Neural crest cell (in vitro differentiated cells): ENCODE measurements around the gene STIM1. TPM values are rescaled to one million over a fixed set of nuclear protein-coding genes. Genes with fewer than 3 reads are reported as not detected.

Experiments
- DNase-seq: peaks from one replicate; pipeline ENCODE4 v3.0.0; 2021; ENCODE audit warnings: low read depth, mixed read lengths, low spot score
- H3K27ac Mint-ChIP-seq: one replicate; pipeline ENCODE4 v1.8.0; 2021; ENCODE audit warnings: mild to moderate bottlenecking, mixed read lengths; ENCODE audit not compliant: unreplicated experiment
- H3K27me3 Mint-ChIP-seq: 2 replicates; pipeline ENCODE4 v1.8.0; 2021; ENCODE audit warnings: low read depth, mild to moderate bottlenecking, mixed read lengths
- H3K36me3 Mint-ChIP-seq: 2 replicates; pipeline ENCODE4 v1.8.0; 2021; ENCODE audit warnings: low read depth, mild to moderate bottlenecking, mixed read lengths
- H3K4me1 Mint-ChIP-seq: 2 replicates; pipeline ENCODE4 v1.8.0; 2021; ENCODE audit warnings: mixed read lengths
- H3K4me3 Mint-ChIP-seq: one replicate; pipeline ENCODE4 v1.8.0; 2021; ENCODE audit warnings: mild to moderate bottlenecking, mixed read lengths
- H3K9me3 Mint-ChIP-seq: 2 replicates; pipeline ENCODE4 v1.8.0; 2021; ENCODE audit warnings: mixed read lengths
- CTCF ChIP-seq: fragments of 200-600 bp; sonication (generic); conservative IDR thresholded peaks from 2 replicates; pipeline ENCODE4 v1.5.0; 2021; ENCODE audit warnings: antibody characterized with exemption, mild to moderate bottlenecking
- total RNA-seq: library from RNA; stranded (reverse); gene quantifications from 2 replicates; pipeline ENCODE4 v1.2.1, GENCODE V29; 2021

The STIM1 gene
- total RNA-seq, 1 donor from 2014 or later = 24.4 TPM

DNA sequence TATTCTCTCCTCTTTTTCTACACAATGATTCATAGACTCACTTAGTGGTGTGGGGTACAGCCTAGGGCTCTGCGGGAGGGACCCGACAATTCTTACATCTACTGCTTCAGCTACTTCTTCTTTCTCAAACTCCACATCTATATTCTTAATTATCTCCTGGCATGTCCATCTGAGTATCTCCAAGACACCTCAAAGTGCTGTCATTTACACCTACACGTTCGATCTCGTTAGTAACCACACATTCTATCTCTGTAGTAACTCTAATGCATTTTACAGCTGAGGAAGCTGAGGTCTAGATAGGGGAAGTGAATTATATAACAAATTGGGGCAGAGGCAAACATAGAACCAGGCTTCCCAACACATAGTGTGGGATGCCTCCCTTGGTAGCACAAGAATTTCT is 211.4 kb downstream of the STIM1 start:
- no peaks in the 10 kb centered on the region for H3K9me3 Mint-ChIP-seq
- no peaks in the 10 kb centered on the region for H3K27me3 Mint-ChIP-seq
- TF ChIP-seq CTCF = no peak
- DNase-seq = no peak
- no peak overlapping the region for H3K4me3 Mint-ChIP-seq
- peaks cover 2% of the 10 kb centered on the region for H3K36me3 Mint-ChIP-seq
- H3K27ac Mint-ChIP-seq = no peak overlapping the region
- no peaks in the 10 kb centered on the region for H3K4me1 Mint-ChIP-seq

- no peaks in the 10 kb centered on the region for H3K9me3 Mint-ChIP-seq
- peaks cover 2% of the 10 kb centered on the region for H3K36me3 Mint-ChIP-seq
- no peaks in the 10 kb centered on the region for H3K4me1 Mint-ChIP-seq
- no peak for TF ChIP-seq CTCF
- no peaks in the 10 kb centered on the region for H3K27me3 Mint-ChIP-seq
- H3K27ac Mint-ChIP-seq = no peak overlapping the region
- no peak overlapping the region for H3K4me3 Mint-ChIP-seq
- DNase-seq = no peak
Observed at GRCh38 chr11:4068962-4069361, 213.5 kb downstream of the STIM1 start.

GRCh38 chr11:4071325-4071724 is 215.9 kb downstream of the STIM1 start:
- no peaks in the 10 kb centered on the region for H3K27me3 Mint-ChIP-seq
- peaks cover 2% of the 10 kb centered on the region for H3K36me3 Mint-ChIP-seq
- H3K27ac Mint-ChIP-seq = no peak overlapping the region
- no peak for DNase-seq
- no peak for TF ChIP-seq CTCF
- no peak overlapping the region for H3K4me3 Mint-ChIP-seq
- no peaks in the 10 kb centered on the region for H3K9me3 Mint-ChIP-seq
- H3K4me1 Mint-ChIP-seq = no peaks in the 10 kb centered on the region

DNA sequence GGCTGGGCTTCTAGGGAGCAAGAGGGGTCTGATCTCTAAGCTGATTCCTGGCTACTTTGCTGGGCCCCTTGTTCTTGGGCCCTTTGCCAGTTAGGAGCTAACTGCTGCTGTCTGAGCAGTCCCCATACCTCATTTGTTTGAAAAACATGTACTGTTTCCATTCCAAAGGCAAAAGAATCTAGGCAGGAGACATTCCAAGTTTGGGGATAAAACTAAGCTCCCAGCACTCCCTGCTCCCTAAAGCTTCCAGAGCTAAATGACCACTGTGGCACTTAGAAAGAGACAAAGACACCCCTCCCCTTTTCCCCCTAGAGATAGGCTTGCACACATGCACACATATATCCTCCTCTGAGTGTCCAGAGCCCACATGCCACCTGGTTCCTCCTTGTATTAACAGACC is 216.4 kb downstream of the STIM1 start:
- Mint-ChIP-seq H3K4me3 (no peak overlapping the region), H3K27ac (no peak overlapping the region), H3K9me3 (no peaks in the 10 kb centered on the region), H3K36me3 (peaks cover 2% of the 10 kb centered on the region), H3K4me1 (no peaks in the 10 kb centered on the region), H3K27me3 (no peaks in the 10 kb centered on the region)
- no peak for DNase-seq
- TF ChIP-seq CTCF = no peak

- peak; percentile 92 for TF ChIP-seq CTCF
Observed at GRCh38 chr11:4072668-4073285, 217.3 kb downstream of the STIM1 start.

DNA sequence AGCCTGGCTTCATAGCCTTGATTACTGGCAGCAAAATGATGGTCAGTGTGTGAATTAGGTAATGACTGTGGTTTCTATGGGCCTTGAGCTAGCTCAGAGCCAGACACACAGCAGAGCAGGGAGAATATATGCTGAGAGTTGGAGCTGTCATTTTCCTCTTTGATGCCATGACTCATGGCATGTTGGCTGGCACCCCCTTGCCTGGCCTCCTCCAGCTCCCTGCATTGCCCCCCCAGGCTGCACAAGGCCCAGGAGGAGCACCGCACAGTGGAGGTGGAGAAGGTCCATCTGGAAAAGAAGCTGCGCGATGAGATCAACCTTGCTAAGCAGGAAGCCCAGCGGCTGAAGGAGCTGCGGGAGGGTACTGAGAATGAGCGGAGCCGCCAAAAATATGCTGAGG is 218.8 kb downstream of the STIM1 start:
- Mint-ChIP-seq H3K4me1 (no peaks in the 10 kb centered on the region), H3K27me3 (no peaks in the 10 kb centered on the region), H3K4me3 (no peak overlapping the region), H3K9me3 (no peaks in the 10 kb centered on the region), H3K36me3 (peaks cover 2% of the 10 kb centered on the region), H3K27ac (no peak overlapping the region)
- no peak for TF ChIP-seq CTCF
- no peak for DNase-seq

More at GRCh38 chr11:4072668-4073285, 217.3 kb downstream of the STIM1 start:
- Mint-ChIP-seq H3K27ac (no peak overlapping the region), H3K36me3 (peaks cover 2% of the 10 kb centered on the region), H3K27me3 (no peaks in the 10 kb centered on the region), H3K4me3 (no peak overlapping the region), H3K9me3 (no peaks in the 10 kb centered on the region), H3K4me1 (no peaks in the 10 kb centered on the region)
- peak; percentile 43 for DNase-seq
